ENCODE data around the gene REPS1. TPM values are rescaled to one million over a fixed set of nuclear protein-coding genes. Genes with fewer than 3 reads are reported as not detected.

REPS1 gene
- total RNA-seq, 1 experiment from 2014 or later, result 74.4 TPM

DNA sequence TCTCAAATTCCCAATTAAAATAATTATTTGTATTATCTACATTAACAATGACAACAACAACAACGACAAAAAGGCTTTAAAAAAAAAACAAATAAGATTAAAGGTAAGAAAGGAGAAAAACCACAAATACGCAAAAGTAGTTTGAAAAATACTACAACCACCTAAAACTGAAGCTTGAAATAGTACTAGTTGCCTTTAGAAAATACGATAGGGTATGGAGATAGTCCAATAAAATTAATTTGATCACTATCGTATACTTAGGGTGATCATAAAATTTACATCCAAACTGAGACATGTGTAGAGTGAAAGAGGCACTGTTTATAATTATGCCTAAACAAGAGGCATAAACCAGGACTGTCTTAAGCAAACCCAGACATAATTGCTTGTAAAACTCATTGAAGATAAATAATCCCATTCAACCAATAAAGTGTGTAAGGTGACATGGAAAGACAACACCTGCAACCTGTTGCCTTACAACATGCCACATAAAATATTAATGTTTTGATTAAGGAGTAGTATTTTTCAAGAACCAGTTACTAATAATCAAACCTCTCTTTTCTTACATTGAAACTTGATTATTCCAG, 22.7 kb downstream of the REPS1 start:
- H2BK20ac ChIP-seq (ENCODE audit: low read depth, low read length, poor library complexity, severe bottlenecking), result no peak overlapping the region
- H3K27ac Mint-ChIP-seq, result no peak overlapping the region
- no peak overlapping the region for H3T11ph ChIP-seq (ENCODE audit: low read length)
- H2BK5ac ChIP-seq (ENCODE audit: insufficient read length, low read length), result no peak overlapping the region
- no peak overlapping the region for H4K91ac ChIP-seq (ENCODE audit: insufficient read length, low read depth, low read length)
- no peak overlapping the region for H4K8ac ChIP-seq (replicated peaks; ENCODE audit: insufficient read length, low read depth, low read length)
- no peak overlapping the region for H2AK5ac ChIP-seq (ENCODE audit: insufficient read length, low read length)
- no peak overlapping the region for H3K18ac ChIP-seq (ENCODE audit: insufficient read length, low read depth, low read length)
- no peak overlapping the region for H3K4me3 Mint-ChIP-seq
- no peak overlapping the region for H2AFZ ChIP-seq (ENCODE audit: low read length)
- H3K4me2 ChIP-seq (ENCODE audit: insufficient read depth, insufficient read length, low read length), result no peak overlapping the region
- H2BK15ac ChIP-seq (ENCODE audit: low read depth, low read length), result no peak overlapping the region
- no peaks in the 10 kb centered on the region for H3K9me3 Mint-ChIP-seq
- DNase-seq, result no peak
- H2BK12ac ChIP-seq (ENCODE audit: insufficient read length, low read depth, low read length), result no peak overlapping the region
- H3K4ac ChIP-seq (ENCODE audit: low read depth, low read length), result no peak overlapping the region
- H3K4me1 Mint-ChIP-seq, result peaks cover 9 to 22% of the 10 kb centered on the region in 2 experiments
- H3K79me1 ChIP-seq (ENCODE audit: insufficient read depth, low read depth, low read length, poor library complexity, severe bottlenecking), result no peaks in the 10 kb centered on the region
- no CpG with 5 or more reads among the region's 4 CpGs for WGBS (ENCODE audit: extremely low coverage, insufficient read length, low lambda C conversion rate)
- no peak overlapping the region for H3K23ac ChIP-seq (ENCODE audit: insufficient read length, low read depth, low read length)
- H3K36me3 Mint-ChIP-seq (ENCODE audit: insufficient read depth in 1 of 3, low read depth in 3 of 3), result no peaks in the 10 kb centered on the region; a peak in 1 of 7 replicates
- H4K20me1 ChIP-seq (ENCODE audit: control insufficient read depth, insufficient read depth, insufficient read length), result no peaks in the 10 kb centered on the region
- H3K14ac ChIP-seq (ENCODE audit: insufficient read depth, low read length), result no peak overlapping the region
- H3K23me2 ChIP-seq (ENCODE audit: insufficient read length, low read depth, low read length, poor library complexity, severe bottlenecking), result no peaks in the 10 kb centered on the region
- H4K5ac ChIP-seq (ENCODE audit: insufficient read length, low read depth, low read length), result no peak overlapping the region
- H3K4me1 ChIP-seq (ENCODE audit: insufficient read depth, low read length), result 0 out of 2 replicates have a peak, but pooled peaks cover 2% of the 10 kb centered on the region
- H3K79me2 ChIP-seq (ENCODE audit: insufficient read depth, low read length), result peaks cover 7% of the 10 kb centered on the region; the same call in 1 of the 2 replicates
- no peaks in the 10 kb centered on the region for H3K9me3 ChIP-seq (ENCODE audit: control insufficient read depth, low read depth, low read length)
- H2BK120ac ChIP-seq (ENCODE audit: low read depth, low read length, poor library complexity, severe bottlenecking), result no peak overlapping the region
- no peaks in the 10 kb centered on the region for H3K27me3 Mint-ChIP-seq (ENCODE audit: low read depth)
- no peak overlapping the region for H3K9ac ChIP-seq (ENCODE audit: extremely low read depth, insufficient read length, low read length)
- TF ChIP-seq, protein P1, sequence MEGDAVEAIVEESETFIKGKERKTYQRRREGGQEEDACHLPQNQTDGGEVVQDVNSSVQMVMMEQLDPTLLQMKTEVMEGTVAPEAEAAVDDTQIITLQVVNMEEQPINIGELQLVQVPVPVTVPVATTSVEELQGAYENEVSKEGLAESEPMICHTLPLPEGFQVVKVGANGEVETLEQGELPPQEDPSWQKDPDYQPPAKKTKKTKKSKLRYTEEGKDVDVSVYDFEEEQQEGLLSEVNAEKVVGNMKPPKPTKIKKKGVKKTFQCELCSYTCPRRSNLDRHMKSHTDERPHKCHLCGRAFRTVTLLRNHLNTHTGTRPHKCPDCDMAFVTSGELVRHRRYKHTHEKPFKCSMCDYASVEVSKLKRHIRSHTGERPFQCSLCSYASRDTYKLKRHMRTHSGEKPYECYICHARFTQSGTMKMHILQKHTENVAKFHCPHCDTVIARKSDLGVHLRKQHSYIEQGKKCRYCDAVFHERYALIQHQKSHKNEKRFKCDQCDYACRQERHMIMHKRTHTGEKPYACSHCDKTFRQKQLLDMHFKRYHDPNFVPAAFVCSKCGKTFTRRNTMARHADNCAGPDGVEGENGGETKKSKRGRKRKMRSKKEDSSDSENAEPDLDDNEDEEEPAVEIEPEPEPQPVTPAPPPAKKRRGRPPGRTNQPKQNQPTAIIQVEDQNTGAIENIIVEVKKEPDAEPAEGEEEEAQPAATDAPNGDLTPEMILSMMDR (conservative IDR thresholded peaks at IDR 0.05), result no peak
- H3K56ac ChIP-seq (ENCODE audit: insufficient read length, low read depth, low read length), result no peak overlapping the region
- no peak overlapping the region for H3K27ac ChIP-seq (ENCODE audit: insufficient read length, low read depth, low read length)
- H3K27me3 ChIP-seq (ENCODE audit: insufficient read depth, low read length), result no peaks in the 10 kb centered on the region
